PFSK-1 (cell line): ENCODE results near the gene S100A8.

Experiments used
- FOXP2 ChIP-seq: optimal IDR thresholded peaks from 2 replicates; pipeline ENCODE3; 2011; ENCODE audit warnings: borderline replicate concordance, control low read depth, inconsistent platforms; ENCODE audit not compliant: insufficient read depth; ENCODE audit errors: extremely low read length, extremely low read depth
- POLR2AphosphoS5 ChIP-seq: IDR thresholded peaks from 2 replicates; pipeline ENCODE4 v1.6.1; 2012; ENCODE audit warnings: low read depth, mild to moderate bottlenecking, control low read depth, low read length, moderate library complexity
- REST ChIP-seq, 2 experiments: IDR thresholded peaks; 2 replicates each; pipeline versions ENCODE4 v1.6.1 to v1.8.0; 2011 to 2012; ENCODE audit warnings: low read depth in 2 of 2, low read length in 2 of 2, control low read depth in 1 of 2, inconsistent platforms in 1 of 2, mild to moderate bottlenecking in 1 of 2, moderate library complexity in 1 of 2; ENCODE audit not compliant: insufficient read depth in 1 of 2
- SIN3A ChIP-seq: IDR thresholded peaks from 2 replicates; pipeline ENCODE4 v1.6.1; 2012; ENCODE audit warnings: mild to moderate bottlenecking, low read length, moderate library complexity, borderline replicate concordance; ENCODE audit not compliant: insufficient read depth
- TAF1 ChIP-seq: IDR thresholded peaks from 2 replicates; pipeline ENCODE4 v1.6.1; 2012; ENCODE audit warnings: low read length, control low read depth, borderline replicate concordance; ENCODE audit not compliant: insufficient read depth

The S100A8 gene

GRCh38 chr1:153374071-153374470 is 16.8 kb downstream of the S100A8 start:
- TF ChIP-seq FOXP2 (no peak), TAF1 (no peak), REST (IDR thresholded peaks at IDR 0.05; ENCODE audit: insufficient read depth in 1 of 2, low read depth in 2 of 2, low read length in 2 of 2) (no peak), POLR2AphosphoS5 (no peak), SIN3A (no peak)

GRCh38 chr1:153372571-153372970 is 18.3 kb downstream of the S100A8 start:
- TF ChIP-seq TAF1 (no peak), REST (IDR thresholded peaks at IDR 0.05; ENCODE audit: insufficient read depth in 1 of 2, low read depth in 2 of 2, low read length in 2 of 2) (no peak), POLR2AphosphoS5 (no peak), FOXP2 (no peak), SIN3A (no peak)

GRCh38 chr1:153371231-153371630 is 19.6 kb downstream of the S100A8 start:
- TF ChIP-seq POLR2AphosphoS5, result no peak
- no peak for TF ChIP-seq REST (IDR thresholded peaks at IDR 0.05; ENCODE audit: insufficient read depth in 1 of 2, low read depth in 2 of 2, low read length in 2 of 2)

GRCh38 chr1:153370146-153370545 is 20.7 kb downstream of the S100A8 start:
- TF ChIP-seq TAF1 (no peak), FOXP2 (no peak), POLR2AphosphoS5 (no peak), REST (IDR thresholded peaks at IDR 0.05; ENCODE audit: insufficient read depth in 1 of 2, low read depth in 2 of 2, low read length in 2 of 2) (no peak), SIN3A (no peak)

GRCh38 chr1:153368495-153368894 is 22.4 kb downstream of the S100A8 start:
- no peak for TF ChIP-seq TAF1

- TF ChIP-seq SIN3A (no peak), POLR2AphosphoS5 (no peak), FOXP2 (no peak), REST (IDR thresholded peaks at IDR 0.05; ENCODE audit: insufficient read depth in 1 of 2, low read depth in 2 of 2, low read length in 2 of 2) (no peak), TAF1 (no peak)
Observed at GRCh38 chr1:153367090-153367489, 23.8 kb downstream of the S100A8 start.
